GM23338 (cell line): ENCODE measurements around the gene BCAS1.

Source experiments
- EZH2 ChIP-seq: fragments of 200-600 bp; sonication (generic); IDR thresholded peaks from one replicate; pipeline ENCODE4 v1.8.0; 2017; ENCODE audit warnings: antibody characterized with exemption, mild to moderate bottlenecking, low read depth; ENCODE audit not compliant: unreplicated experiment
- EZH2phosphoT487 ChIP-seq: fragments of 200-600 bp; sonication (generic); IDR thresholded peaks from one replicate; pipeline ENCODE4 v1.8.1; 2018; ENCODE audit warnings: antibody characterized with exemption; ENCODE audit not compliant: unreplicated experiment
- STAT1 ChIP-seq: IDR thresholded peaks from one replicate; pipeline ENCODE4 v1.6.1; 2016; ENCODE audit warnings: antibody characterized with exemption; ENCODE audit not compliant: unreplicated experiment
- TF ChIP-seq, protein P1 (sequence below), 2 experiments: fragments of 200-600 bp in 1 of 2; sonication (generic) in 1 of 2; conservative IDR thresholded peaks; 2 replicates each; pipeline versions ENCODE4 v1.5.1 to v1.6.1; 2016 to 2017; ENCODE audit warnings: antibody characterized with exemption in 2 of 2, low read depth in 2 of 2, mild to moderate bottlenecking in 2 of 2, moderate library complexity in 1 of 2
- TF ChIP-seq, protein P2 (sequence below): IDR thresholded peaks from one replicate; pipeline ENCODE4 v1.6.1; 2018; ENCODE audit warnings: antibody characterized with exemption; ENCODE audit not compliant: unreplicated experiment

DNA sequence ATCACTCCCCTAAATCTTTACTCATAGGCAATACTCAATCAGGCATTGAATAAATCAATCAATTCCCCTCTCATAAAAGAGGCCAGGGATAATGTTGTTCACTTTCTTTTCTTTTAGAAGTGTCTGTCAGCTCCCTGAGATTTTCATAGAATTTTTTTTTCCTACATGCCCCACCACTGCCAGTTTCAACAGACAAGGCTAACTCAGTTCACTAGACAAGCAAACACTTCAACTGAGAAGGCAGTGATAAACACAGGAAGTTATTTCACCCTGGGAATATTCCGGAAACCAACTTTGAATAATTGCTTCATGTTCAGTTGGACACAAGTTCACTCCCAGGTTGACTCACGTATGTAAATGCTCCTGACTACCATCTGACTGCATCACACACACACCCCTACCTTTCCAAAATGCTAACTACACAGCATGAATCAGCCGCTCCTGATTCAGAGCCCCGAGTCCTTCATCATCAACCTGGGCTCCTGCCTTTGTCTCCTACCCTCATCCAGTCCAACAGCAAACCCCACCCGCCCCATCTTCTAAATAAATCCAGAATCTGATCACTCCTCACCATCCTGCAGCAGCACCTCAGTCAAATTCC is 143.9 kb downstream of the BCAS1 start:
- TF ChIP-seq, protein P1, sequence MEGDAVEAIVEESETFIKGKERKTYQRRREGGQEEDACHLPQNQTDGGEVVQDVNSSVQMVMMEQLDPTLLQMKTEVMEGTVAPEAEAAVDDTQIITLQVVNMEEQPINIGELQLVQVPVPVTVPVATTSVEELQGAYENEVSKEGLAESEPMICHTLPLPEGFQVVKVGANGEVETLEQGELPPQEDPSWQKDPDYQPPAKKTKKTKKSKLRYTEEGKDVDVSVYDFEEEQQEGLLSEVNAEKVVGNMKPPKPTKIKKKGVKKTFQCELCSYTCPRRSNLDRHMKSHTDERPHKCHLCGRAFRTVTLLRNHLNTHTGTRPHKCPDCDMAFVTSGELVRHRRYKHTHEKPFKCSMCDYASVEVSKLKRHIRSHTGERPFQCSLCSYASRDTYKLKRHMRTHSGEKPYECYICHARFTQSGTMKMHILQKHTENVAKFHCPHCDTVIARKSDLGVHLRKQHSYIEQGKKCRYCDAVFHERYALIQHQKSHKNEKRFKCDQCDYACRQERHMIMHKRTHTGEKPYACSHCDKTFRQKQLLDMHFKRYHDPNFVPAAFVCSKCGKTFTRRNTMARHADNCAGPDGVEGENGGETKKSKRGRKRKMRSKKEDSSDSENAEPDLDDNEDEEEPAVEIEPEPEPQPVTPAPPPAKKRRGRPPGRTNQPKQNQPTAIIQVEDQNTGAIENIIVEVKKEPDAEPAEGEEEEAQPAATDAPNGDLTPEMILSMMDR (conservative IDR thresholded peaks at IDR 0.05; ENCODE audit: low read depth in 2 of 2) = no peak
- TF ChIP-seq STAT1 = no peak
- TF ChIP-seq EZH2phosphoT487 = no peak
- TF ChIP-seq, protein P2, sequence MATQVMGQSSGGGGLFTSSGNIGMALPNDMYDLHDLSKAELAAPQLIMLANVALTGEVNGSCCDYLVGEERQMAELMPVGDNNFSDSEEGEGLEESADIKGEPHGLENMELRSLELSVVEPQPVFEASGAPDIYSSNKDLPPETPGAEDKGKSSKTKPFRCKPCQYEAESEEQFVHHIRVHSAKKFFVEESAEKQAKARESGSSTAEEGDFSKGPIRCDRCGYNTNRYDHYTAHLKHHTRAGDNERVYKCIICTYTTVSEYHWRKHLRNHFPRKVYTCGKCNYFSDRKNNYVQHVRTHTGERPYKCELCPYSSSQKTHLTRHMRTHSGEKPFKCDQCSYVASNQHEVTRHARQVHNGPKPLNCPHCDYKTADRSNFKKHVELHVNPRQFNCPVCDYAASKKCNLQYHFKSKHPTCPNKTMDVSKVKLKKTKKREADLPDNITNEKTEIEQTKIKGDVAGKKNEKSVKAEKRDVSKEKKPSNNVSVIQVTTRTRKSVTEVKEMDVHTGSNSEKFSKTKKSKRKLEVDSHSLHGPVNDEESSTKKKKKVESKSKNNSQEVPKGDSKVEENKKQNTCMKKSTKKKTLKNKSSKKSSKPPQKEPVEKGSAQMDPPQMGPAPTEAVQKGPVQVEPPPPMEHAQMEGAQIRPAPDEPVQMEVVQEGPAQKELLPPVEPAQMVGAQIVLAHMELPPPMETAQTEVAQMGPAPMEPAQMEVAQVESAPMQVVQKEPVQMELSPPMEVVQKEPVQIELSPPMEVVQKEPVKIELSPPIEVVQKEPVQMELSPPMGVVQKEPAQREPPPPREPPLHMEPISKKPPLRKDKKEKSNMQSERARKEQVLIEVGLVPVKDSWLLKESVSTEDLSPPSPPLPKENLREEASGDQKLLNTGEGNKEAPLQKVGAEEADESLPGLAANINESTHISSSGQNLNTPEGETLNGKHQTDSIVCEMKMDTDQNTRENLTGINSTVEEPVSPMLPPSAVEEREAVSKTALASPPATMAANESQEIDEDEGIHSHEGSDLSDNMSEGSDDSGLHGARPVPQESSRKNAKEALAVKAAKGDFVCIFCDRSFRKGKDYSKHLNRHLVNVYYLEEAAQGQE = no peak
- TF ChIP-seq EZH2 = no peak
